Measurements from ENCODE around the gene TMOD3. TPM values are rescaled to one million over a fixed set of nuclear protein-coding genes. Genes with fewer than 3 reads are reported as not detected.

Gene TMOD3
- total RNA-seq, 2 donors from 2014 or later, result 9.2 to 11.2 TPM

DNA sequence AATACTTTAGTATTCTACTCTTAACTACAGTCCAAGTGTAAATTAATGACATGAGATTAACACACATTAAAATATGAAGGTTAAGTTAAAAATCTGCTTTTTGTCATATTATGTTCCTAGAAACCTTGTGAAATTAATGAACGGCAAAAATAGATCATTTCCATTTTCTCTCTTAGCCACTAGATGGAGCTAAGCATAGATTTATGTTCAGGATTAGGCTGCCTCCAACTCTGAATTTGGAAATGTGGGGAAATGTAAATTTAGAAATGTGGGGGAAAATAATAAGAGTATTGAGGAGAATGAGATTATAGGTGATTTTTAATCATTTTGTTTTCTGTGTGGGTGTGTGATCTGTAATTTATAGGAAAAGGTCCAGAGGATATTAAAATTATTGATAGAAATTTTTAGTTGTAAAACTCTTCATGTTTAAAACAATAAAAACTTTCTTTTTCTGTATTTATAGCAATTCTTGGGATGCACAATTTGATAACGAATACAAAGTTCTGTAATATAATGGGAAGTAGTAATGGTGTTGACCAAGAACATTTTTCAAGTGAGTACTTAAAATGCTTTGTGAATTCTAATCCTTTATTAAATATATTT, 59.2 kb downstream of the TMOD3 start:
- no peaks in the 10 kb centered on the region for H3K36me3 ChIP-seq (replicated peaks in 1 of 2; ENCODE audit: insufficient read depth in 1 of 2, low read depth in 2 of 2)
- H3K4me3 ChIP-seq, result no peak overlapping the region
- H3K27ac ChIP-seq, result peak overlapping the region in 1 of 4 donors; percentile 12
- DNase-seq, result no peak
- TF ChIP-seq, protein P1, sequence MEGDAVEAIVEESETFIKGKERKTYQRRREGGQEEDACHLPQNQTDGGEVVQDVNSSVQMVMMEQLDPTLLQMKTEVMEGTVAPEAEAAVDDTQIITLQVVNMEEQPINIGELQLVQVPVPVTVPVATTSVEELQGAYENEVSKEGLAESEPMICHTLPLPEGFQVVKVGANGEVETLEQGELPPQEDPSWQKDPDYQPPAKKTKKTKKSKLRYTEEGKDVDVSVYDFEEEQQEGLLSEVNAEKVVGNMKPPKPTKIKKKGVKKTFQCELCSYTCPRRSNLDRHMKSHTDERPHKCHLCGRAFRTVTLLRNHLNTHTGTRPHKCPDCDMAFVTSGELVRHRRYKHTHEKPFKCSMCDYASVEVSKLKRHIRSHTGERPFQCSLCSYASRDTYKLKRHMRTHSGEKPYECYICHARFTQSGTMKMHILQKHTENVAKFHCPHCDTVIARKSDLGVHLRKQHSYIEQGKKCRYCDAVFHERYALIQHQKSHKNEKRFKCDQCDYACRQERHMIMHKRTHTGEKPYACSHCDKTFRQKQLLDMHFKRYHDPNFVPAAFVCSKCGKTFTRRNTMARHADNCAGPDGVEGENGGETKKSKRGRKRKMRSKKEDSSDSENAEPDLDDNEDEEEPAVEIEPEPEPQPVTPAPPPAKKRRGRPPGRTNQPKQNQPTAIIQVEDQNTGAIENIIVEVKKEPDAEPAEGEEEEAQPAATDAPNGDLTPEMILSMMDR (IDR thresholded peaks at IDR 0.05), result peak; percentile 48 to 69 (median 65)
- no peak for TF ChIP-seq POLR2A (IDR thresholded peaks at IDR 0.05)
- intact Hi-C loops (cut with DNase I), result no loop called here
- WGBS, 2 donors, result 9 to 13% methylated on average over 2 of the region's 2 CpGs
- H3K27me3 ChIP-seq, result no peaks in the 10 kb centered on the region
- H3K4me1 ChIP-seq, result peaks cover 7% of the 10 kb centered on the region
- H3K9me3 ChIP-seq, result no peaks in the 10 kb centered on the region
- no peak for ATAC-seq

DNA sequence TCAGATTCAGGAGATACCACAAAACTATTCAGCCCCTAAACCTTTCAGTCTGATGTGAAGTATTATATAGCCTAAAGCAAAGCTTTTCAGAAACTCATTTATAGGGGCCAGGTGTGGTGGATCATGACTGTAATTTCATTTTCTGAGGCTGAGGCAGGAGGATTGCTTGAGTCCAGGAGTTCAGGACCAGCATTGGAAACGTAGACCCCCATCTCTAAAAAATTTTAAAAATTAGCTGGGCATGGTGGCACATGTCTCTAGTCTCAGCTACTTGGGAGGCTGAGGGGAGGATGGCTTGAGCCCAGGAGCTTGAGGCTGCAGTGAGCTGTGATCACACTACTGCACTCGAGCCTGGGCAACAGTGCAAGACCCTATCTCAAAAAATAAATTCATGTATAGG, 60.0 kb downstream of the TMOD3 start:
- Histone ChIP-seq H3K9me3 (no peaks in the 10 kb centered on the region), H3K27ac (no peak overlapping the region), H3K4me1 (peaks cover 7% of the 10 kb centered on the region), H3K4me3 (no peak overlapping the region), H3K36me3 (replicated peaks in 1 of 2; ENCODE audit: insufficient read depth in 1 of 2, low read depth in 2 of 2) (no peaks in the 10 kb centered on the region), H3K27me3 (no peaks in the 10 kb centered on the region)
- TF ChIP-seq, protein P1 (IDR thresholded peaks at IDR 0.05), result no peak
- no peak for TF ChIP-seq POLR2A (IDR thresholded peaks at IDR 0.05)
- no peak for ATAC-seq
- no peak for DNase-seq
- WGBS, 2 donors, result 94 to 96% methylated on average over 2 of the region's 2 CpGs
- intact Hi-C loops (cut with DNase I), result no loop called here

DNA sequence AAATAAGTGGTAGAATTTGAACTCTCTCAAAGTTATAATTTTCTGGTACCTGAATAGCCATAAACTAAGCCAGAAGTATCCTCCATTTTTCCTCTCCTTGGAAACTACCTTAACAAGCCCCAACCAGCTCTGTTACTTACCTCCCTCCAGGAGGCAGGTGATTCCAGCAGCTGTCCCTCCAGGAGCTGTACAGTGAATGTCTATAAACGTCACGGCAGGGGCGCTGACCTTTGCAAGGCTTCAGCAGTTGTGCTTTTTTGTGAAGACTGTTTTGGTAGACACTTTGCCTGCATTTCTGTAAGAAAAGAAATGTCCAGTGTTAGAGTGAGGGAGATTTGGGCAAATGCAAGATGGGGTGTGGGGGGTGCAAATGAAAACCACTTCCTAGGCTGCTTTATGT, 75.0 kb downstream of the TMOD3 start:
- H3K27ac ChIP-seq, result no peak overlapping the region
- peaks cover 0 to 4% of the 10 kb centered on the region in 2 donors for H3K36me3 ChIP-seq (replicated peaks in 1 of 2; ENCODE audit: insufficient read depth in 1 of 2, low read depth in 2 of 2)
- WGBS, 2 donors, result 81 to 85% methylated on average over 3 of the region's 3 CpGs
- intact Hi-C loops (cut with DNase I), result no loop called here
- TF ChIP-seq, protein P1 (IDR thresholded peaks at IDR 0.05), result no peak
- no peak for TF ChIP-seq POLR2A (IDR thresholded peaks at IDR 0.05)
- ATAC-seq (no peak), DNase-seq (no peak)
- H3K4me3 ChIP-seq, result no peak overlapping the region
- no peaks in the 10 kb centered on the region for H3K9me3 ChIP-seq
- no peaks in the 10 kb centered on the region for H3K27me3 ChIP-seq
- peaks cover 21% of the 10 kb centered on the region for H3K4me1 ChIP-seq

DNA sequence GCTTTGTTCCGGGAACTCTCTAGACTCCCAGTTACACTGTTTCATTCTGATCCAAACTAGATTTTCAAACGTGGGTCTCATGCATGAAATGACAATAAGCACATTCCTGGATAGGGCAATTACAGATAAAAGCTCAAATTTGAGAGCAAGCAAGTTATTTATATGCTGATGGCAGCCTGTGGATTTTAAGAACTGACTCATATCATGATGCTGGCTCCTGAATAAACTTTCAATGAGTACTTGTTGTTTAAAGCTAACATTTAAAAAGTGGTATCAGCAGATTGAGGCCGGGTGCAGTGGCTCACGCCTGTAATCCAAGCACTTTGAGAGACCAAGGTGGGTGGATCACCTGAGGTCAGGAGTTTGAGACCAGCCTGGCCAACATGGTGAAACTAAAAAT, 75.5 kb downstream of the TMOD3 start:
- DNase-seq, result no peak
- Histone ChIP-seq H3K36me3 (replicated peaks in 1 of 2; ENCODE audit: insufficient read depth in 1 of 2, low read depth in 2 of 2) (peaks cover 0 to 4% of the 10 kb centered on the region in 2 donors), H3K4me3 (no peak overlapping the region), H3K4me1 (peaks cover 21% of the 10 kb centered on the region), H3K9me3 (no peaks in the 10 kb centered on the region), H3K27ac (no peak overlapping the region), H3K27me3 (no peaks in the 10 kb centered on the region)
- WGBS, 2 donors, result 58 to 66% methylated on average over 4 of the region's 4 CpGs
- no peak for ATAC-seq
- no peak for TF ChIP-seq POLR2A (IDR thresholded peaks at IDR 0.05)
- TF ChIP-seq, protein P1 (IDR thresholded peaks at IDR 0.05), result no peak
- intact Hi-C loops (cut with DNase I), result no loop called here

All from body of pancreas (tissue), 4 donors.